GM12878 (cell line): ENCODE data around the gene TRRAP. TPM values are rescaled to one million over a fixed set of nuclear protein-coding genes. Genes with fewer than 3 reads are reported as not detected.

ENCODE experiments used
- ATAC-seq: fragments of 200-7000 bp; cut with Tn5 transposase; 3 replicates; pipeline ENCODE4 v1.9.1; 2020; ENCODE audit warnings: mild to moderate bottlenecking, moderate library complexity
- BruUV-seq: library from RNA; stranded (reverse); fragments of 400-500 nt; replicated peaks from 2 replicates; lab custom pipeline; 2021; lab: Mats Ljungman, UMichigan
- CTCF ChIA-PET: fragments of 300-600 bp; sonication (Branson Sonifier 250); formaldehyde crosslinking; extraction: SDS; loops from one replicate; lab custom pipeline; 2021; ENCODE audit warnings: inconsistent platforms; lab: Yijun Ruan, JAX
- POLR2A ChIA-PET: fragments of 350-600 bp; formaldehyde crosslinking; extraction: SDS; loops from one replicate; lab custom pipeline; 2021; ENCODE audit warnings: inconsistent platforms; lab: Charles Lee
- RAD21 ChIA-PET: fragments of 300-600 bp; sonication (Branson Sonifier 250); formaldehyde crosslinking; loops from one replicate; lab custom pipeline; 2023; ENCODE audit warnings: antibody characterized with exemption; ENCODE audit not compliant: unreplicated experiment; lab: Charles Lee
- SMC1A ChIA-PET: fragments of 300-600 bp; sonication (Branson Sonifier 250); formaldehyde crosslinking; loops from one replicate; lab custom pipeline; 2023; ENCODE audit not compliant: unreplicated experiment, uncharacterized antibody; lab: Charles Lee
- DNase-seq: peaks from one replicate; pipeline ENCODE4 v3.0.0-alpha.2; 2011; ENCODE audit warnings: low read depth, low spot score
- FAIRE-seq: peaks from 3 replicates; lab custom pipeline; 2011; peaks lifted over from hg19 to GRCh38; lab: Jason Lieb, UNC
- H2AFZ ChIP-seq: 2 replicates; pipeline ENCODE4 v1.6.0; 2011; ENCODE audit warnings: low read depth, low read length, control low read depth; ENCODE audit not compliant: control insufficient read depth
- H3K27ac ChIP-seq: 2 replicates; pipeline ENCODE4 v1.5.1; 2011; ENCODE audit warnings: control low read depth; ENCODE audit not compliant: control insufficient read depth, insufficient read depth
- H3K27me3 ChIP-seq, 2 experiments: replicated peaks in 1 of 2; 2 replicates each; pipeline versions ENCODE4 v1.6.0 to v1.6.1; 2011; ENCODE audit warnings: low read length in 1 of 2; ENCODE audit not compliant: control insufficient read depth in 2 of 2, insufficient read depth in 2 of 2
- H3K36me3 ChIP-seq, 2 experiments: 2 replicates each; pipeline ENCODE4 v1.5.1; 2011; ENCODE audit warnings: low read length in 1 of 2; ENCODE audit not compliant: control insufficient read depth in 2 of 2, insufficient read depth in 2 of 2
- H3K4me1 ChIP-seq: 2 replicates; pipeline ENCODE4 v1.6.1; 2011; ENCODE audit warnings: mild to moderate bottlenecking, low read length, moderate library complexity, mixed read lengths; ENCODE audit not compliant: control insufficient read depth, insufficient read depth
- H3K4me2 ChIP-seq: 2 replicates; pipeline ENCODE4 v1.6.0; 2011; ENCODE audit warnings: control low read depth; ENCODE audit not compliant: control insufficient read depth, insufficient read depth
- H3K4me3 ChIP-seq: fragments of 200-600 bp; sonication (generic); 2 replicates; pipeline ENCODE4 v1.5.1; 2016
- H3K79me2 ChIP-seq: 2 replicates; pipeline ENCODE4 v1.6.0; 2011; ENCODE audit warnings: low read length; ENCODE audit not compliant: control insufficient read depth, insufficient read depth
- H3K9ac ChIP-seq: 2 replicates; pipeline ENCODE4 v1.8.0; 2011; ENCODE audit warnings: low read length, control low read depth, mixed read lengths; ENCODE audit not compliant: control insufficient read depth, insufficient read depth
- H3K9me3 ChIP-seq: replicated peaks from 3 replicates; pipeline ENCODE4 v1.5.1; 2011; ENCODE audit warnings: mild to moderate bottlenecking, low read length; ENCODE audit not compliant: control insufficient read depth, insufficient read depth
- H4K20me1 ChIP-seq: 2 replicates; pipeline ENCODE4 v1.6.0; 2011; ENCODE audit not compliant: control insufficient read depth, insufficient read depth
- BCL11A ChIP-seq: IDR thresholded peaks from 2 replicates; pipeline ENCODE4 v1.6.1; 2011; ENCODE audit warnings: low read depth, low read length
- BHLHE40 ChIP-seq, 2 experiments: fragments of 450-650 bp in 1 of 2; IDR thresholded peaks; 2 replicates each; pipeline ENCODE4 v1.6.1; 2011 to 2017; ENCODE audit warnings: low read depth in 2 of 2, borderline replicate concordance in 1 of 2, improper control_type of control experiment in 1 of 2, low read length in 1 of 2, mild to moderate bottlenecking in 1 of 2
- KLF5 ChIP-seq: fragments of 450-650 bp; IDR thresholded peaks from 2 replicates; pipeline ENCODE4 v1.6.1; 2014; ENCODE audit warnings: mild to moderate bottlenecking; ENCODE audit not compliant: partially characterized antibody
- MYC ChIP-seq: IDR thresholded peaks from 2 replicates; pipeline ENCODE4 v1.6.1; 2011; ENCODE audit warnings: mild to moderate bottlenecking, low read length, moderate library complexity, inconsistent platforms; ENCODE audit not compliant: insufficient read depth, insufficient replicate concordance, insufficient read length, severe bottlenecking
- RAD21 ChIP-seq: IDR thresholded peaks from 2 replicates; pipeline ENCODE4 v1.6.1; 2011; ENCODE audit warnings: mild to moderate bottlenecking, low read depth, low read length, moderate library complexity; ENCODE audit not compliant: insufficient read depth
- SMAD5 ChIP-seq: IDR thresholded peaks from 2 replicates; pipeline ENCODE4 v1.6.1; 2016; ENCODE audit warnings: antibody characterized with exemption, low read depth
- SMC3 ChIP-seq: IDR thresholded peaks from 2 replicates; pipeline ENCODE4 v1.6.1; 2011; ENCODE audit warnings: low read length, improper control_type of control experiment, borderline replicate concordance
- YY1 ChIP-seq: IDR thresholded peaks from 2 replicates; pipeline ENCODE4 v1.6.1; 2011; ENCODE audit warnings: low read depth, mild to moderate bottlenecking, low read length
- ZBED1 ChIP-seq: IDR thresholded peaks from 2 replicates; pipeline ENCODE4 v1.6.1; 2016; ENCODE audit warnings: borderline replicate concordance
- WGBS: methylation state at CpG from one replicate; pipeline ENCODE4 v1.1.6; 2016; ENCODE audit warnings: low lambda C conversion rate; ENCODE audit not compliant: insufficient replicate concordance, insufficient coverage; ENCODE audit errors: missing lambda C conversion rate; 5-methylcytosine and 5-hydroxymethylcytosine counted together
- in situ Hi-C: fragments of 300-500 bp; cut with MboI; formaldehyde crosslinking; loops from 9 replicates; pipeline ENCODE4 v1.14.3; 2018; ENCODE audit warnings: mixed read lengths
- intact Hi-C: fragments of 100-400 bp; cut with micrococcal nuclease; formaldehyde crosslinking; loops from one replicate; pipeline ENCODE4 v1.14.2; 2022; ENCODE audit not compliant: unreplicated experiment
- polyA plus RNA-seq, 11 experiments: library from polyadenylated mRNA; depleted of rRNA in 4 of 11; unstranded in 6 of 11; stranded (reverse) in 5 of 11; fragments of >200 nt; fragmentation: Nextera tagmentation in 4 of 11; fragmentation: Illumina TruSeq in 1 of 11; extraction: Ambion mirVana in 4 of 11; extraction: Trizol in 1 of 11; gene quantifications; 1 replicate in 1 of 11; 2 replicates in 10 of 11; pipeline versions ENCODE4 v1.2.1 to v1.2.3, GENCODE V29; 2011 to 2016; ENCODE audit warnings: inconsistent platforms in 2 of 11, missing spikeins in 2 of 11, low read depth in 1 of 11
- total RNA-seq, 4 experiments: library from RNA; depleted of rRNA in 3 of 4; stranded (reverse); fragments of >200 nt in 3 of 4; fragmentation: Illumina TruSeq in 1 of 4; extraction: Trizol in 1 of 4; gene quantifications; 2 replicates each; pipeline versions ENCODE4 v1.2.1 to v1.2.3, GENCODE V29; 2013 to 2021
- TF ChIP-seq, protein P1 (sequence below), 3 experiments: IDR thresholded peaks in 2 of 3; conservative IDR thresholded peaks in 1 of 3; 2 replicates each; pipeline ENCODE4 v1.5.1; 2011; ENCODE audit warnings: low read depth in 3 of 3, low read length in 3 of 3, mild to moderate bottlenecking in 3 of 3, control low read depth in 2 of 3, moderate library complexity in 2 of 3, inconsistent platforms in 1 of 3, mixed read lengths in 1 of 3; ENCODE audit not compliant: control insufficient read depth in 2 of 3, insufficient read depth in 1 of 3; ENCODE audit errors: extremely low read depth in 1 of 3
- TF ChIP-seq, protein P2 (sequence below): IDR thresholded peaks from 2 replicates; pipeline ENCODE4 v1.6.1; 2011; ENCODE audit warnings: low read depth, mild to moderate bottlenecking, low read length, moderate library complexity, borderline replicate concordance; ENCODE audit errors: extremely low read depth

The TRRAP gene
- total and polyA plus RNA-seq, 10 of the 15 experiments (the other 5 are each of a cell fraction or from before 2014, with no cell fraction given): 1.1 to 39.3 (median 8.5) TPM

DNA sequence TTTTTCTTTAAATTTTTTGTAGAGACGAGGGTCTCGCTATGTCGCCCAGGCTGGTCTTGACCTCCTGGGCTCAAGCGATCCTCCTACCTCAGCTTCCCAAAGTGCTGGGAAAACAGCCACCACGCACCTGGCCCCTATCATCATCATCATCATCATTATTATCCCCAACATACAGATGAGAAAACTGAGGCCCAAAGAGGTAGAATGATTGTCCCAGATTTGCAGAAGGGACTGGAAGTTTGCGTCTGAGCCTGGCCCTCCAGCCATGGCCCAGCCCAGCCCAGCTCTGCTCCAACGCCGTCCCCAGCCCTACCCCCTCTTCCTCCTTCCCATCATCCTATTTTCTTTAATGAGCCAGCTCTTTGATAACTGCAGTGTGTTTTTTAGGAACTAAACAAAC is 43.4 kb upstream of the TRRAP start (continued):
- TF ChIP-seq KLF5 (no peak), BHLHE40 (IDR thresholded peaks at IDR 0.05; ENCODE audit: borderline replicate concordance in 1 of 2, low read depth in 2 of 2, low read length in 1 of 2) (no peak), BCL11A (no peak)

DNA sequence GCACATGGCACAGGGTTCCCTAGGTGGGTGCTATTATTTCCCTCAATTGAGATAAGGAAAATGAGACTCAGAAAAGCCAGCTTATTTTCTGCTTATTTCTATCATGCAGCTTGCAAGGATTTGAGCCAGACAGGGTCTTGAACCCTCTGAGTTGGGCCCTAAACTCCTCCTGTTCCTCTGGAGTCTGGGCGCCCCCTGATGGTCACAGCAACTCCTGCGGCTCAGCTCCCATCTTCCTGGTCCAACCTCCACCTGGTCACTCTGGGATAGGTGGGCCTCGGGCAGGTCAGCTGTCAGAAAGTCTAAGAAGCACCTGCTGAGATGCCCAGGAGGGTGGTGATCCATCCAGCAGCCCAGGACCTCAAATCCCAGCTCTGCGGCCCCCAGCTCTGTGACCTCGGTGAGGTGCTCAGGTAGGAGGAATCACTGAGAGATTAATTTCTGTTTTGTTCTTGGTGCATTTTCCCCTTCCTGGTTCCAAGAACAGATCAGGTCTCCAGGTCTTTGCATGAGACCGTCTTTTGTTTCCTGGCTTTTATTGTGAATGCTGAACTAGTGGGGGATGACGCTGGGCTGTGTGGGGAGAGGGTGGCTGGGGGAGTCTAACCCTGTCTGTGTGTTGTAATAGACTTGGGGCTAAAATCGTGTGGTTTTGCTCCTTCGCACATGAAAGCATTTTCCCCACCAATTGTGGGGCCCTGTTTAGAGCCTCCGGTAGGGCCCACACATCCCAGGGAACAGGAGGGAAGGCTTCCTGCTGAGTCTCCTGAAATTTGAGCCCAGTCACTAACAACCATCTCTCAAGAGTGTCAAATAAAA is 41.3 kb upstream of the TRRAP start:
- no peaks in the 10 kb centered on the region for H4K20me1 ChIP-seq
- no peaks in the 10 kb centered on the region for H3K9me3 ChIP-seq
- RAD21 ChIA-PET: interaction anchor here (0.8 to 1.1 kb wide), 6 partner anchors 91 to 417 kb away, joined by 3 to 7 read pairs (median 4); no protein-coding TSS in a partner anchor
- no peaks in the 10 kb centered on the region; the same call in 1 of the 2 replicates for H3K4me1 ChIP-seq
- H3K79me2 ChIP-seq: no peaks in the 10 kb centered on the region
- FAIRE-seq: peak; percentile 72
- CTCF ChIA-PET: interaction anchor here (0.7 to 9.2 kb wide), 17 partner anchors 10 to 417 kb away, joined by 3 to 128 read pairs (median 4); no protein-coding TSS in a partner anchor
- no peak overlapping the region for H3K4me3 ChIP-seq
- H2AFZ ChIP-seq: peak overlapping the region; percentile 17
- POLR2A ChIA-PET: interaction anchor here (0.5 to 0.6 kb wide), 3 partner anchors 53 to 790 kb away, joined by 3 to 6 read pairs (median 4); no protein-coding TSS in a partner anchor
- no peak overlapping the region for H3K27ac ChIP-seq
- BruUV-seq: no TSS peak
- in situ Hi-C loops: no loop called here
- WGBS: 9% methylated on average over 10 of the region's 10 CpGs
- H3K36me3 ChIP-seq: no peaks in the 10 kb centered on the region
- DNase-seq: no peak
- ATAC-seq: peak; percentile 85
- SMC1A ChIA-PET: interaction anchor here (0.6 to 1.2 kb wide), 8 partner anchors 15 to 426 kb away, joined by 3 to 6 read pairs (median 3); no protein-coding TSS in a partner anchor
- no peaks in the 10 kb centered on the region for H3K27me3 ChIP-seq
- intact Hi-C loops: loop anchor here (1.0 kb wide), 2 partner anchors 104 to 404 kb away; no protein-coding TSS in a partner anchor
- TF ChIP-seq, protein P1, sequence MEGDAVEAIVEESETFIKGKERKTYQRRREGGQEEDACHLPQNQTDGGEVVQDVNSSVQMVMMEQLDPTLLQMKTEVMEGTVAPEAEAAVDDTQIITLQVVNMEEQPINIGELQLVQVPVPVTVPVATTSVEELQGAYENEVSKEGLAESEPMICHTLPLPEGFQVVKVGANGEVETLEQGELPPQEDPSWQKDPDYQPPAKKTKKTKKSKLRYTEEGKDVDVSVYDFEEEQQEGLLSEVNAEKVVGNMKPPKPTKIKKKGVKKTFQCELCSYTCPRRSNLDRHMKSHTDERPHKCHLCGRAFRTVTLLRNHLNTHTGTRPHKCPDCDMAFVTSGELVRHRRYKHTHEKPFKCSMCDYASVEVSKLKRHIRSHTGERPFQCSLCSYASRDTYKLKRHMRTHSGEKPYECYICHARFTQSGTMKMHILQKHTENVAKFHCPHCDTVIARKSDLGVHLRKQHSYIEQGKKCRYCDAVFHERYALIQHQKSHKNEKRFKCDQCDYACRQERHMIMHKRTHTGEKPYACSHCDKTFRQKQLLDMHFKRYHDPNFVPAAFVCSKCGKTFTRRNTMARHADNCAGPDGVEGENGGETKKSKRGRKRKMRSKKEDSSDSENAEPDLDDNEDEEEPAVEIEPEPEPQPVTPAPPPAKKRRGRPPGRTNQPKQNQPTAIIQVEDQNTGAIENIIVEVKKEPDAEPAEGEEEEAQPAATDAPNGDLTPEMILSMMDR (IDR thresholded peaks at IDR 0.05 in 2 of 3, conservative IDR thresholded peaks at IDR 0.05 in 1 of 3; ENCODE audit: control insufficient read depth in 2 of 3, extremely low read depth in 1 of 3, insufficient read depth in 1 of 3, low read depth in 3 of 3, low read length in 3 of 3): peak; percentile 70 to 87 (median 80)
- TF ChIP-seq MYC (no peak), RAD21 (peak; percentile 92), SMAD5 (no peak), SMC3 (peak; percentile 83), ZBED1 (no peak), YY1 (peak; percentile 42; the same call in 1 of the 2 replicates)
- TF ChIP-seq, protein P2, sequence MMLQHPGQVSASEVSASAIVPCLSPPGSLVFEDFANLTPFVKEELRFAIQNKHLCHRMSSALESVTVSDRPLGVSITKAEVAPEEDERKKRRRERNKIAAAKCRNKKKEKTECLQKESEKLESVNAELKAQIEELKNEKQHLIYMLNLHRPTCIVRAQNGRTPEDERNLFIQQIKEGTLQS: no peak
- H3K4me2 ChIP-seq: no peak overlapping the region
- no peak overlapping the region for H3K9ac ChIP-seq
